Subcutaneous abdominal adipose tissue (tissue), 5 donors: ENCODE results near the gene TRMT44.

Source experiments
- H3K27ac ChIP-seq: one replicate; pipeline ENCODE4 v1.7.0; 2013; ENCODE audit warnings: low read depth, mild to moderate bottlenecking, inconsistent platforms, low read length, moderate library complexity
- H3K27me3 ChIP-seq, 5 donors: one replicate each; pipeline ENCODE4 v1.7.0; 2013; ENCODE audit warnings: low read length in 5 of 5, inconsistent platforms in 1 of 5; ENCODE audit not compliant: control insufficient read depth in 5 of 5, insufficient read depth in 4 of 5
- H3K36me3 ChIP-seq, 5 donors: one replicate each; pipeline ENCODE4 v1.7.0; 2013; ENCODE audit warnings: low read length in 5 of 5; ENCODE audit not compliant: control insufficient read depth in 5 of 5, insufficient read depth in 5 of 5
- H3K4me1 ChIP-seq, 5 donors: one replicate each; pipeline ENCODE4 v1.7.0; 2013; ENCODE audit warnings: low read length in 5 of 5, mild to moderate bottlenecking in 3 of 5, moderate library complexity in 1 of 5; ENCODE audit not compliant: control insufficient read depth in 5 of 5, insufficient read depth in 5 of 5
- H3K4me3 ChIP-seq, 5 donors: one replicate each; pipeline ENCODE4 v1.7.0; 2013; ENCODE audit warnings: low read length in 5 of 5, low read depth in 1 of 5
- H3K9ac ChIP-seq, 5 donors: one replicate each; pipeline ENCODE4 v1.7.0; 2013; ENCODE audit warnings: low read length in 5 of 5, mild to moderate bottlenecking in 4 of 5, moderate library complexity in 3 of 5
- H3K9me3 ChIP-seq, 5 donors: one replicate each; pipeline ENCODE4 v1.7.0; 2013; ENCODE audit warnings: low read length in 5 of 5; ENCODE audit not compliant: control insufficient read depth in 5 of 5
- donor health status: healthy.
- donor health status: healthy.
- donor health status: healthy.
- donor health status: healthy.
- donor health status: healthy.

TRMT44 gene

GRCh38 chr4:8501781-8502180, 61.2 kb downstream of the TRMT44 start:
- Histone ChIP-seq H3K9ac (no peak overlapping the region), H3K9me3 (peaks cover 0 to 9% (median 6%) of the 10 kb centered on the region in 5 donors), H3K27me3 (no peaks in the 10 kb centered on the region), H3K4me1 (peaks cover 16 to 52% (median 45%) of the 10 kb centered on the region in 5 donors), H3K27ac (no peak overlapping the region), H3K4me3 (no peak overlapping the region), H3K36me3 (no peaks in the 10 kb centered on the region)

GRCh38 chr4:8502371-8502770, 61.8 kb downstream of the TRMT44 start:
- no peak overlapping the region for H3K27ac ChIP-seq
- H3K4me3 ChIP-seq = peak overlapping the region in 3 of 5 donors; percentile 3 to 12 (median 5)
- no peak overlapping the region for H3K9ac ChIP-seq
- H3K9me3 ChIP-seq = peaks cover 0 to 9% (median 6%) of the 10 kb centered on the region in 5 donors
- no peaks in the 10 kb centered on the region for H3K36me3 ChIP-seq
- H3K27me3 ChIP-seq = no peaks in the 10 kb centered on the region
- peaks cover 16 to 58% (median 51%) of the 10 kb centered on the region in 5 donors for H3K4me1 ChIP-seq

- Histone ChIP-seq H3K9ac (no peak overlapping the region), H3K4me1 (peaks cover 16 to 63% (median 55%) of the 10 kb centered on the region in 5 donors), H3K27me3 (no peaks in the 10 kb centered on the region), H3K9me3 (peaks cover 0 to 6% (median 4%) of the 10 kb centered on the region in 5 donors), H3K4me3 (peak overlapping the region in 3 of 5 donors; percentile 3 to 12 (median 5)), H3K27ac (no peak overlapping the region), H3K36me3 (no peaks in the 10 kb centered on the region)
These were observed 62.4 kb downstream of the TRMT44 start for GRCh38 chr4:8502836-8503585.

- no peaks in the 10 kb centered on the region for H3K27me3 ChIP-seq
- H3K36me3 ChIP-seq = no peaks in the 10 kb centered on the region
- peak overlapping the region in 1 of 5 donors; percentile 41 for H3K9ac ChIP-seq
- H3K4me1 ChIP-seq = peaks cover 16 to 63% (median 55%) of the 10 kb centered on the region in 5 donors
- no peak overlapping the region for H3K27ac ChIP-seq
- peaks cover 0 to 6% (median 4%) of the 10 kb centered on the region in 5 donors for H3K9me3 ChIP-seq
- no peak overlapping the region for H3K4me3 ChIP-seq
These were observed 63.2 kb downstream of the TRMT44 start for GRCh38 chr4:8503801-8504200.

GRCh38 chr4:8504279-8505007, 63.9 kb downstream of the TRMT44 start:
- peaks cover 16 to 63% (median 55%) of the 10 kb centered on the region in 5 donors for H3K4me1 ChIP-seq
- H3K4me3 ChIP-seq = no peak overlapping the region
- no peaks in the 10 kb centered on the region for H3K36me3 ChIP-seq
- peaks cover 0 to 6% (median 4%) of the 10 kb centered on the region in 5 donors for H3K9me3 ChIP-seq
- H3K27me3 ChIP-seq = no peaks in the 10 kb centered on the region
- H3K27ac ChIP-seq = no peak overlapping the region
- no peak overlapping the region for H3K9ac ChIP-seq

- H3K27me3 ChIP-seq = no peaks in the 10 kb centered on the region
- H3K36me3 ChIP-seq = no peaks in the 10 kb centered on the region
- no peak overlapping the region for H3K27ac ChIP-seq
- H3K4me3 ChIP-seq = no peak overlapping the region
- no peak overlapping the region for H3K9ac ChIP-seq
- peaks cover 16 to 63% (median 55%) of the 10 kb centered on the region in 5 donors for H3K4me1 ChIP-seq
- peaks cover 0 to 6% (median 4%) of the 10 kb centered on the region in 5 donors for H3K9me3 ChIP-seq
These were observed 64.7 kb downstream of the TRMT44 start for GRCh38 chr4:8505229-8505628.

GRCh38 chr4:8506006-8506372, 65.4 kb downstream of the TRMT44 start:
- Histone ChIP-seq H3K9me3 (peaks cover 0 to 6% (median 4%) of the 10 kb centered on the region in 5 donors), H3K27me3 (no peaks in the 10 kb centered on the region), H3K36me3 (no peaks in the 10 kb centered on the region), H3K27ac (peak overlapping the region; percentile 50), H3K4me3 (no peak overlapping the region), H3K4me1 (peaks cover 16 to 63% (median 55%) of the 10 kb centered on the region in 5 donors), H3K9ac (no peak overlapping the region)

- H3K4me1 ChIP-seq = peaks cover 16 to 62% (median 53%) of the 10 kb centered on the region in 5 donors
These were observed 66.0 kb downstream of the TRMT44 start for GRCh38 chr4:8506373-8507195.

GRCh38 chr4:8507196-8507570, 66.6 kb downstream of the TRMT44 start:
- peaks cover 0 to 4% (median 2%) of the 10 kb centered on the region in 5 donors for H3K9me3 ChIP-seq
- no peak overlapping the region for H3K4me3 ChIP-seq
- peaks cover 16 to 57% (median 50%) of the 10 kb centered on the region in 5 donors for H3K4me1 ChIP-seq
- H3K27me3 ChIP-seq = no peaks in the 10 kb centered on the region
- H3K9ac ChIP-seq = peak overlapping the region in 1 of 5 donors; percentile 41
- H3K36me3 ChIP-seq = no peaks in the 10 kb centered on the region
- no peak overlapping the region for H3K27ac ChIP-seq

More at GRCh38 chr4:8506373-8507195, 66.0 kb downstream of the TRMT44 start:
- Histone ChIP-seq H3K4me3 (no peak overlapping the region), H3K36me3 (no peaks in the 10 kb centered on the region), H3K27me3 (no peaks in the 10 kb centered on the region), H3K9ac (peak overlapping the region in 2 of 5 donors; percentile 41 to 52), H3K27ac (peak overlapping the region; percentile 50), H3K9me3 (peaks cover 0 to 6% (median 4%) of the 10 kb centered on the region in 5 donors)
